SKM-1 (cell line): ENCODE results near the gene KRT26.
"Not testable (repeated sequence)": the region's sequence is repeated elsewhere in the genome, so short reads cannot be mapped to it uniquely, and the experiment has no call there.

Experiments
- DNase-seq: peaks from one replicate; lab custom pipeline; 2025; ENCODE audit not compliant: unreplicated experiment; lab: John Stamatoyannopoulos, UW

Gene KRT26

DNA sequence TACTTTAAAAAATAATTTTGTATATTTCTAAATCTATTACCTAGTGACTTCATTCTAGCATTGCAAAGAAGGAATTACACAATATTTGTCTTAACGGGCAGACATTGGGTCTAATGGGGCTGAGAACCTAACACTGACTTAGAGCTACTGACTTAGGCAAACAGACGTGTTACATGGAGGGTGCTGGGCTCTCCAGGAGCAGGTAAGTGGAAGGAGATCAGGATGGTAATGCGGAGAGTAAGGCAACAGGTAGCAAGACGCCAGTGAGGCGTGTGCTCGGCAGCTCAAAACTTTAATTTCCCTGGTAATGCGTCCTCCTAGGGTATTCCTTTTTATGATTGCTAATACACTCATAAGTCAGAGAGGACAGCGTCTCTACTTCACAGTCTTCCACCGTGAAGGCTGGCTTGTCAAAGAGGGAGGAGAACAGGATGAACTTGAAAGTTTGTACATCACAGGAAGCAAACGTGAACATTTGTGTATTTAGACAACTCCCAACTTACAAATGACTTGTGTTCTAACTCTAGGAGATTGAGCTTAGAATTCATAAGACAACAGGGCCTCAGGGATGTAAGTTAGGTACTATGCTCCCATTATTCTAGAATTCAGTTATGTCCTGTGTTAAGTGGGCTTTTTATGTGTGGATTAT is 23.1 kb upstream of the KRT26 start:
- DNase-seq, result no peak

DNA sequence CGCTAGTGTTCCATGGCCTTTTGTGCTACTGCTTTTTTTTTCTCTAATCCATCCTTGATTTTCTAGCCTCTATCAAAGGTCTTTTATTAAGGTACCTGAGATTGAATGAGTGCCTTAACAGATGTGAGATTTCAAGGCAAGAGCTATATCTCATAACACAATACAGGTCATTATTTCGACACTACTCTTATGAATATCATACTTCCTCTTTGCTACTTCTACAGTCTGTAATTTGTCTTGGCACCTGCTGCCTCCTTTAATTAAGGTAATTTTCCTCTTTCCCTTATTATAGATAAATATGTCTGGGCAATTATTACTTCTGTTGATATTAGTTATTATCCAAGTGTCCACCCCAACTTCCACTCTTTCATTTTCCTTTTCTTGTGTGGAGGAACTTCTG is 22.5 kb upstream of the KRT26 start:
- DNase-seq, result no peak

DNA sequence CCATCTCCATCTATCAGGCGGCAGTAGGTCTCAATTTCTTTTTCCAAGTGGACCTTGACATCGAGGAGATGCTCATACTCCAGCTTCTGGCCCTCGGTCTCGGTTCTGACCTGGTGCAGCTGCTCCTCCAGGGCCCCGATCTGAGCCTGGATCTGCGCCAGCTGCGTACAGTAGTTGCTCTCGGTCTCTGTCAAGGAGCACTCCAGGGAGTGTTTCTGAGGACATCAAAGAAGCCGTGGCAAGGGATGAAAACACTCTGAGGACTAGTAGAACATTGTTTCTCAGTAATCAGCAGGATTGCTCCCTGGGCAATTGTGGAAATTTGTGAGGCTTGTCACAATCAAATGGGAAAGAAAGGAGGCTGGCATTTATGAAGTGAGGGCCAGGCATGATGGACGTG is 21.8 kb upstream of the KRT26 start:
- no peak for DNase-seq

DNA sequence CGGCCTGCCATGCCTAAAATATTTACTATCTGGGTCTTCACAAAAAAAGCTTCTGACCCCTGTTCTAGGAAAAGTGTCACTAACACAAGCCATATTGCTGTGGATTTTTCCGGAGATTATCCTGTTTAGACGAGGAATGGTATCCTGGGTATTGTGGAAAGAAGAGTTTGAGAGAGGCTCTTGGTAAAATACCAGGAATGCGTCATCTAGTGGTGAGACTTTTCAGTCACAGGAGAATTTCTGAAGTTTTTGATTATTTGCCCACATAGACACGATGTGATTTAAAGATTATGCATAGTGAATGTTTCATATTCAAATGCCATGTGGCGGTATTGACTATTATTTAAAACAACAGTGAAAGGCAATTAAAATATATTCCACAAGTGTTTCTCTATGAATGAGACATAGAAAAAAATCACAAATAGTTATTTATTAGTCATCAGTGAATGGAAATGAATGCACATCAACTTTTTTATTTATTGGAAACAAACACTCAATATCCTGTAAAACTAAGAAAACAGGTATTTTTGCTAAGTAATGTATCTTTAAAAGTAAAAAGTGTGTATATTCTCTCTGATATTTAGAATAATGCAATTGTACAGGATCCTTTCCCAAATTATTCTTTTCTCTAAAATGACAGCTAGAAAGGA is 19.9 kb upstream of the KRT26 start:
- DNase-seq, result no peak

DNA sequence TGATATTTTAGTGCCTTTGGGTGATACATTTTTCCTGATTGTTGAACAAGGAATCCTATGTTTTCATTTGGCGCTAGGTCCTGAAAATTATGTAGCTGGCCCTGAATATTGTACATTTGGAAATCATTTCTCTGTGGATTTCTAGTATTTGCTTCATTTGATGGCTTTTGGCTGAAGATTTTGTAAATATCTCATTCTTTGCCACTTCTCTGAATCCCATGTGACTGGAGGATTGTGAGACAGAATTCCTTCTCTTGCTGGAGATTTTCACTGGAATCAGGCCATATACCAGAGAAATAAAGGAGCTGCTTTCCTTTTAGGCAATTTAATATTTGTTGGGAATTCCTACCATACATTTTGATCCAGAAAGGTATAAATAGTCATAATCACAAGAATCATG is 19.1 kb upstream of the KRT26 start:
- no peak for DNase-seq

DNA sequence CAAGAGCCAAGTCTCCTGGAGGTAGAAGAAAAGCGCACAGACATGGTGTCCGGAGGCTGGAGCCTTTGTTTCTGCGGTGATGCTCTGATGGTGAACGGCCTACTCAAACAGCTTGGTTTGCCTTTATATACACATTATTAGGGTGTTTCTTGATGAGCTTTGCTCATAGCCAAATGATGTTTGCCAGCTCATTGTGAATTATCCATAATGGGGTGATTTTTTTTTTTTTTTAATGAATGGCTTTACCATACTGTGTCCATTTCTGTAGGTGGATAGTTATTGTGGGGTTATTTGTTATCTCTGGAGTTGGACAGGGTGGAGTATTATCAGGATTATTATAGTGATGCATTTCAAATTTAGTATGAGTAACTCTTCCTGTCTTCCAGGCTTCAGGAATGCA is 10.4 kb upstream of the KRT26 start, which contains the start of gene KRT27:
Gene KRT27, minus strand, starts transcription at position 101 of the 400 bp plus-strand sequence. Its CDS starts 57 bp downstream, at position 44.
- DNase-seq, result no peak

DNA sequence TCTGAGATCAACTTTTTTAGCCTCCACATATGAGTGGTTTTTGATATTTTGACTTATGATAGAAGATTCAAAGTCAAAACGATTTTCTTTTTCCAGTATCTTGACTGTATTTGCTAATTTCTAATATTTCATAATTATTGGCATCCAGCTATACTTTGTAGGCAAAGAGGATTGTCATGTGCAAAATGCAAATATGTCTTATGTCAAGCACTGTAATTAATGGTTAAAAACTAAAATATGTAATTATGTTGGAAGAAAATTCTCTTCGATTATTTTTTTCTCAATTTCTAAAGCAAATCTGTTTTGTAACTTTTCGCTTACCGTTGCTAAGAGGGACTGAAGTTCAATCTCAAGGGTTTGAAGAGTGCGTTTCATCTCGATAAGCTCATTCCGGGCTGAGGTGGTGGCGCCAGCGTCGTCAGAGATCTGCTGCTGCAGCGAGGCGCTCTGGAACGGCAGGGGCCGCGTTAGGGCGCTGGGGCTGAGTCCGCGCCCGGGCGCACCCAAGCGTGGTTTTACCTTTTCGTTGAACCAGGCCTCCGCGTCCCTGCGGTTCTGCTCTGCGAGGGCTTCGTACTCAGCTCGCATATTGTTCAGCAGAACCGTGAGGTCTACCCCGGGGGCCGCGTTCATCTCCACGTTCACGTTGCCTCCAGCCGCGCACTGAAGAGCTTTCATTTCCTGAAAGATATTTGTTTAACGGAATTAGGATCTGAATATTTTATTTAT is 7.3 kb upstream of the KRT26 start:
- DNase-seq, result no peak

DNA sequence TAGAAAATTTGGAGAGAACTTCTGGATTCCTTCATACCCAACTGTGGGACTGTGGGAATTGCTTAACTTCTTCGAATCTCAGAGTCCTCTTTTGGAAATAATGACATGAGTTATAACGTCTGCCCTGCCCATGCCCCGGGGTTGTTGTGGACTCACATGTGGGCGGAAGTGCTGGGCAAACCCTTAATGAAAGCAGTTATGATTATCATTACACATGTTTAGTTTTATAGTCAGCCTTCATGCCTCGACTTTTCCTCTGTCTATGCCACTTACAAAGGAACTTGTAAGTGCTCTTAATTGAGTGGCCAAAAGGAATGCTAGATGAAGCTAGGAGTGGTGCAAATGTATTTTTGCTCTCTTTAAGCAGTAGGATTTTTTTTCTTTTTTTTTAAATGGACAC is 6.5 kb upstream of the KRT26 start:
- DNase-seq, result no peak

DNA sequence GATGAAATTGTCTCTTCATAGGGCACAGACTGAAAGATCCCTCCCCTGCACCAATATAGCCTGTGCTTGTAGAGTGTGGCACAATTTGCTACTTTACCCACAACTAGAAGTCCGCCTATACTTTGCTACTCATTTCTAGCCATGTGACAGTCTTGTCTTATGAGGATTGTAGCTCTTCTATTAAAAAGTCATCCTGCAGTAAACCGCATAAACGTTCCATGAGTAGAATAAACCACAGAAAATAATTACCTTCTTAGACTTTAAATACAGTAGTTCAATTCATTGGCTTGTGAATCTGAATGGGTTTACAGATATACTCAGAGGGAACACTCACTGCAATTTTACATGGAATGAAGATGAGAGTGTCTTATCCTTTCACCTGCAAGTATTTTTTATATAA is 6.0 kb upstream of the KRT26 start:
- DNase-seq, result no peak

DNA sequence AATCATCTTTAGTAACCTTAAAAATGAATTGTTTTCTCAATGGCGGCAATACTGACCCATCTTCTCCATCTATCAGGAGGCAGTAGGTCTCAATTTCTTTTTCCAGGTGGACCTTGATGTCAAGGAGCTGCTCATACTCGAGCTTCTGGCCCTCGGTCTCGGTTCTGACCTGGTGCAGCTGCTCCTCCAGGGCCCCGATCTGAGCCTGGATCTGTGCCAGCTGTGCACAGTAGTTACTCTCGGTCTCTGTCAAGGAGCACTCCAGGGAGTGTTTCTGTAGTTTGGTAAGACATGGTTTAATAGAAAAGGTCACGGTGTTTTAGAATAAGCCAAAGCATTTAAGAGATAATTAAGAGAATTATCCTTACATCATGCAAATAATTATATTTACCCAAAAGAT is 5.5 kb upstream of the KRT26 start:
- no peak for DNase-seq

DNA sequence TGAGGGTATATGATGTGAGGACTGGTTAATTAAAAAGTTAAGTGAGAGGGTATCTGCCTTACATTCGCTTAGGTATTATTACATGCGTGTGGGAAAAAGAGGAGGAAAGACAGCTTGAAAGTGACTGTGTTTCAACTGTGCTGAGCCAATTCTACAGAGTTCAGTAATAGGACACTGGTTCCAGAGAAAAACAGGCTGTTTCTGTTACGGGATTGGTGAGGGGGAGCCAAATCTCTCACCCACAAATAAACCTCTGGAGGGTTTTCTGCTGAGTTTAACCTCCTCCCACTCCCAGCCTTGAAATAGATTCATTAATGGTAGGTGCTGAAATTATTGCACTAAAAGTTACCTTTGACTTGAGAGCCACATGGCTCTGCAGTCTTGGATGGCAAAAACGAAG is 3.9 kb upstream of the KRT26 start:
- no peak for DNase-seq

DNA sequence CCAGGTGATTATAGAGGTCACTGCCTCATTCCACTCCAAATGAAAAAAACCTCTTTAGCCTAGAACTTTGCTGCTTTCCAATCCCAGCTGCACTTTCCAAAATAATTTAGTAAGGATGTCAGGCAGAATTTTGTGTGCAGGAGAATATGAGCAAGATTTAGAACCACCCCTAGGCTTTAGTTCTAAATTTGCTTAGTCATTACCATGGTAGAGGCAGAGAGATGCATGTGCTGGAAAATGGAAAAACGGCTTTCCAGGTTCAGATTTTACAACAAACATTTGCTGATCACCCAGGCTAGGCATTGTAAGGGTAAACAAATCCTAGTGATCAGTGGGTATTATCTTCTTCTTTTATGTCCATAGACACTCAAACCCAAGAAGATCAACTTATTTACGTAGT is 6.3 kb downstream of the KRT26 start:
- DNase-seq, result no peak

DNA sequence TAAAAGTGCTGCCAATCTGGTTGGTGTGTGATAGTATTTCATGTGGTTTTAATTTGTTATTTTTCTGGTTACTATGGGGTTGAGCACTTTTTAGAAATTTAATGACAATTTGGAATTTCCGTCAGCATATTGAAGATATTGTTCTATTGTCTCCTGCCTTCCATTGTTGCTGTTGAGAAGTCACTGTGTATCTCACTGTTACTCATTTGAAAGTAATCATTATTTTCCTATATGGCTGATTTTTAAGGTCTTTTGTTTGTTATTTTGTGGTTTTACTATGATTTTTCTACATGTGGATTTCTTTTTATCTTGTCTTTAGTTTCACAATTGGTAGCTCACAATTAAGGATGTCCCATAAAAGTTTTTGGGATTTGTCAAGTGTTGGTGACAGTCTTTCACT is 8.2 kb downstream of the KRT26 start:
- DNase-seq, result no peak

DNA sequence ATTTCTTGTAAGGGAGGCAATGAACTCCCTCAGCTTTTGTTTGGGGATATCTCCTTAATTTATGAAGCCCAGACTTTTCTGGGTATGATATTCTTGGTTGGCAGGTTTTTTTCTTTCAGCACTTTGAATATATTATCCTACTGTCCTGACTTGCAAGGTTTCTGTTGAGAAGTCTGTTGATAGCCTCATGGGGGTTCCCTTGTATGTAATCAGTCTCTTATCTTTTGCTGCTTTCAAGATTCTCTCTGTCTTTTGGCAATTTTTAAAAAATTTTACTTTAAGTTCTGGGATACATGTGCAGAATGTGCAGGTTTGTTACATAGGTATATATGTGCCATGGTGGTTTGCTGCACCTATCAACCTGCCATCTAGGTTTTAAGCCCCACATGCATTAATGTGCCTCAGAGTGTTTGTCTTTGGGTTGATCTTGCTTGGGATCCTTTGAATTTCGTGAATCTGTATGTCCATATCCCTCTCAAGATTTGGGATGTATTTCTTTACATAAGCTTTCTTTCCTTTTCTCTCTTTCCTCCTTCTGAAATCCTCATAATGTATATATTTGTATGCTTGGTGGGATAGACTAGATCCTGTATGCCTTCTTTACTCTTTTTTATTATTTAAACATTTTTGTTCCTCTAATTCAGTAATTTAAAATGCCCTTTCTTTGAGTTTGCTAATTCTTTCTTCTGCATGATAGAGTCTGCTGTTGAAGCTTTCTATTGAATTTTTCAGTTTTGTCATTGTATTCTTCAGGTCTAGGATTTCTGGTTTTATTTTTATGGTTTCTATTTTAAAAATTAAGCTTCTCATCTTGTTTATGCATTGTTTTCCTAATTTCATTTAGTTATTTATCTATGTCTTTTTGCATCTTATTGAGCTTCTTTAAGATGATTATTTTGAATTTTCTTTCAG is 11.6 kb downstream of the KRT26 start:
- no peak for DNase-seq

DNA sequence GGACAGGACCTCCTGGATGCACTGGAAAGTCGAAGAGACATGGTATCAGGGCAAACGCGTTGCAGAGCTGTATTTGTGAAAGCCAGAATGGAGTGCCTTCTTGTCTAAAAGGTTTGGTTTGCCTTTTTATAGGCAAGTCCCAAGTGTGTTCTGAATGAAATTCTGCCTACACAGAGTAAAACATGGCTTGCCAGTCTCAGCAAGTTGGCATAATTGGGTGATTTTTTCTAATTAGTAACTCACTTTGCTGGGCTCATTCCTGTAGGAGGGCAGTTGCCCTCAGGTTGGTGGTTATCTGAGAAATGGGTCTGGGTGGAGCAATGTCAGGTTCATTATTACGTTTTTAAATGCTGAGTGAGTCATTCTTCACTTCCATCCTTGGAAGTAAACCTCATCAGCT is 16.8 kb downstream of the KRT26 start, which contains the start of gene KRT25:
Gene KRT25, minus strand, starts transcription at position 101 of the 400 bp plus-strand sequence. Its CDS starts 60 bp downstream, at position 41.
- DNase-seq, result no peak

DNA sequence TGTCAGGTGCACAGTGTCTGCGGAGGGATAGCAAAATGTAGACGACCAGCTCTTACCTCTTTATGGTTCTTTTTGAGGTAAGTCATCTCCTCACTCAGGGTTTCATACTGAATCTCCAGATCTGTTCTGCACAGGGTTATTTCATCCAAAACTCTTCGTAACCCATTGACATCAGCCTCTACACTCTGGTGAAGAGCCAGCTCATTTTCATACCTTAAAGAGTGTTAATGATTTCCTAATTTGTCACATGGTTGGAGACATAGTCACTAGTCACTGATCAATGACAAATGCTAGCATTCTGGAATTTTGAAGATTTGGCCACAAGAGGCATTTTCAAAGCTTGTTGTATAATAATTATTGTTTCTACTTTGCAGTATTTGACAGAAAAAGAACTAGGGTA is 18.2 kb downstream of the KRT26 start:
- no peak for DNase-seq

DNA sequence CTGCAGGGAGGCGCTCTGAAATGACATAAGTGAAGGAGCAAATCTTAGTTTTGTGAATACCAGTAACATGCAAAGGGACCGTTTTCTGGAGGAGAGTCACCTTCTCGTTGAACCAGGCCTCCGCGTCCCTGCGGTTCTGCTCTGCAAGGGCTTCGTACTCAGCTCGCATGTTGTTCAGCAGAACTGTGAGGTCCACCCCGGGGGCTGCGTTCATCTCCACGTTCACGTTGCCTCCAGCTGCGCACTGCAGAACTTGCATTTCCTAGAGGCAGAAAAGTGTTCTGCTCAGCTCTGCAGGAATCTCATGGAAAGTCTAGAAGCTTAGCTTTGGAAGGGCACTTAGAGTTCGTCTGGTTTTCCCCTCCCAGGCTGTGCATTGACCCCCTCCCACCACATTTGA is 20.9 kb downstream of the KRT26 start:
- no peak for DNase-seq

DNA sequence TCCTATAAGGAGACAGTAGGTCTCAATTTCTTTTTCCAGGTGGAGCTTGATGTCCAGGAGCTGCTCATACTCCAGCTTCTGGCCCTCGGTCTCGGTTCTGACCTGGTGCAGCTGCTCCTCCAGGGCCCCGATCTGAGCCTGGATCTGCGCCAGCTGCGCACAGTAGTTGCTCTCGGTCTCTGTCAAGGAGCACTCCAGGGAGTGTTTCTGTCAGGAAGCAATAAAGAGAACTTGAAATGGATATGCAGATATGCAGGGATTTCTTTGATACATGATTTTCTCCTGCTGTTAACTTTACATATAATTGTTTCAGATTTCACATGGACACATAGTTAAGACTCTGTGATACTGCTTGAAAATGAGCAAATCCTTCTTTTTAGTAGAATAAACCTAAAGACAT is 21.6 kb downstream of the KRT26 start:
- DNase-seq, result no peak

DNA sequence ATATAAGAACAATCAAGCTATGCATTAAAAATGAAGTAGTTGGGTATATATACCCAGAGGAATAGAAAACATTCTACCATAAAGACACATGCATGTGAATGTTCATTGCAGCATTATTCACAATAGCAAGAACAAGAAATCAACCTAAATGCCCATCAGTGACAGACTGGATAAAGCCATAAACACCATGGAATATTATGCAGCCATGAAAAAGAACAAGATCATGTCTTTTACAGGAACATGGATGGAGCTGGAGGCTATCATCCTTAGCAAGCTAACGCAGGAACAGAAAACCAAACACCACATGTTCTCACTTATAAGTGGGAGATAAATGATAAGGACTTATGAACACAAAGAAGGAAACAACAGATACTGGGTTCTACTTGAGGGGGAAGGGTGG is 23.3 kb downstream of the KRT26 start:
- DNase-seq, result not testable (repeated sequence)

DNA sequence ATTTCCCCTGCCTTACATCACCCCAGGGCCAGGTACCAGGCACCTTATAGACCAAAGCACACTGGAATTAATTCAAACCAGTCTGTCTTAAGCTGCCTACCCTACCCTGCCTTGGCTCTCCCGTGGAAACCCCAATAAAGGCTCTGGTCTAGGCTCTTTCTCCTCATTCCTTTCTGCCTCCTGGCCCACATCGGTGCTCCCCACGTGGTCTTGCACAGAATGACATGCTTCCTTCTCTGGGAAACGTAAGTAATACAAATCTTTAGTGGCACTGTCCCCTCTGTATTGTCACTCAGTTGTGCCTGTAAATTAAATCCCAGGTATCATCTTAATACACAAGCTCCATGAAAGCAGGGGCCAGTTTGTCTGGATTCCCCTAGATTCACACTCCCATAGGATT is 33.4 kb downstream of the KRT26 start:
- DNase-seq, result no peak

DNA sequence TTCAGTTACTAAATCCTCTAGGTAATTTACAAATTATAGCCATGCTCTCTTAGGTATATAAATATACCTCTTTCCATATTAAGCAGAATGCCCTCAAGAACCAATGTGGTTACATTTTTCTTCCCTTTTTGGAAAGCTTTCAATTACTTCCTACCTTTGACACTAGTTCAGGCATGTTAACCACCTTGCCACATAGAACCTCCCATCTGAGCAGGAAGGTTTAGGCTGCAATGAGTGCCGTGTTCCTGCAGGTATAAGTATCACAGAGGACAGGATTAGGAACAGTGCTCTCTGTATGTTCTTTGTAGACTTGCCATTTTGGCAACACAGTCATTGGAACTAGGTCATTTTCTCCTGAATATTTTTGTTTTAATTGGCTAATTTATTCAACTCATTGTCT is 37.0 kb downstream of the KRT26 start:
- no peak for DNase-seq
